GM12878 (cell line): ENCODE results near the gene RNASE13.

Experiments used
- CTCF ChIP-seq, 3 experiments: IDR thresholded peaks in 2 of 3; conservative IDR thresholded peaks in 1 of 3; 2 replicates each; pipeline ENCODE4 v1.5.1; 2011; ENCODE audit warnings: low read depth in 3 of 3, low read length in 3 of 3, mild to moderate bottlenecking in 3 of 3, control low read depth in 2 of 3, moderate library complexity in 2 of 3, inconsistent platforms in 1 of 3, mixed read lengths in 1 of 3; ENCODE audit not compliant: control insufficient read depth in 2 of 3, insufficient read depth in 1 of 3; ENCODE audit errors: extremely low read depth in 1 of 3
- EED ChIP-seq: sonication (generic); IDR thresholded peaks from 2 replicates; pipeline ENCODE4 v1.6.1; 2016; ENCODE audit warnings: antibody characterized with exemption, low read depth
- EZH2 ChIP-seq: IDR thresholded peaks from 2 replicates; pipeline ENCODE4 v1.6.1; 2012; ENCODE audit warnings: low read depth, mild to moderate bottlenecking, control low read depth, inconsistent platforms, low read length, borderline replicate concordance; ENCODE audit not compliant: control insufficient read depth
- NFYB ChIP-seq: IDR thresholded peaks from 2 replicates; pipeline ENCODE4 v1.6.1; 2011; ENCODE audit warnings: low read depth, mild to moderate bottlenecking, low read length, improper control_type of control experiment, moderate library complexity; ENCODE audit not compliant: insufficient read depth
- POLR2AphosphoS5 ChIP-seq: IDR thresholded peaks from 2 replicates; pipeline ENCODE4 v1.6.1; 2011; ENCODE audit warnings: mild to moderate bottlenecking, low read length, inconsistent platforms
- RFX5 ChIP-seq: IDR thresholded peaks from 2 replicates; pipeline ENCODE4 v1.6.1; 2011; ENCODE audit warnings: low read depth, low read length, improper control_type of control experiment
- SPI1 ChIP-seq: IDR thresholded peaks from 2 replicates; pipeline ENCODE4 v1.6.1; 2011; ENCODE audit warnings: low read depth, mild to moderate bottlenecking, low read length, moderate library complexity, borderline replicate concordance; ENCODE audit not compliant: insufficient read depth
- SREBF1 ChIP-seq: IDR thresholded peaks from 2 replicates; pipeline ENCODE4 v1.6.1; 2012; ENCODE audit warnings: mild to moderate bottlenecking, low read length
- TF ChIP-seq, protein P1 (sequence below): fragments of 450-650 bp; IDR thresholded peaks from 2 replicates; pipeline ENCODE4 v1.6.1; 2016; ENCODE audit warnings: mild to moderate bottlenecking
- TF ChIP-seq, protein P2 (sequence below): IDR thresholded peaks from 2 replicates; pipeline ENCODE4 v1.6.1; 2012; ENCODE audit warnings: low read length, inconsistent platforms

- TF ChIP-seq CTCF (IDR thresholded peaks at IDR 0.05 in 2 of 3, conservative IDR thresholded peaks at IDR 0.05 in 1 of 3; ENCODE audit: control insufficient read depth in 2 of 3, extremely low read depth in 1 of 3, insufficient read depth in 1 of 3, low read depth in 3 of 3, low read length in 3 of 3) (no peak), RFX5 (no peak), EED (no peak), EZH2 (no peak), SPI1 (no peak), NFYB (no peak), POLR2AphosphoS5 (no peak), SREBF1 (no peak)
- TF ChIP-seq, protein P1, sequence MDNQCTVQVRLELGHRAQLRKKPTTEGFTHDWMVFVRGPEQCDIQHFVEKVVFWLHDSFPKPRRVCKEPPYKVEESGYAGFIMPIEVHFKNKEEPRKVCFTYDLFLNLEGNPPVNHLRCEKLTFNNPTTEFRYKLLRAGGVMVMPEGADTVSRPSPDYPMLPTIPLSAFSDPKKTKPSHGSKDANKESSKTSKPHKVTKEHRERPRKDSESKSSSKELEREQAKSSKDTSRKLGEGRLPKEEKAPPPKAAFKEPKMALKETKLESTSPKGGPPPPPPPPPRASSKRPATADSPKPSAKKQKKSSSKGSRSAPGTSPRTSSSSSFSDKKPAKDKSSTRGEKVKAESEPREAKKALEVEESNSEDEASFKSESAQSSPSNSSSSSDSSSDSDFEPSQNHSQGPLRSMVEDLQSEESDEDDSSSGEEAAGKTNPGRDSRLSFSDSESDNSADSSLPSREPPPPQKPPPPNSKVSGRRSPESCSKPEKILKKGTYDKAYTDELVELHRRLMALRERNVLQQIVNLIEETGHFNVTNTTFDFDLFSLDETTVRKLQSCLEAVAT = no peak
- TF ChIP-seq, protein P2, sequence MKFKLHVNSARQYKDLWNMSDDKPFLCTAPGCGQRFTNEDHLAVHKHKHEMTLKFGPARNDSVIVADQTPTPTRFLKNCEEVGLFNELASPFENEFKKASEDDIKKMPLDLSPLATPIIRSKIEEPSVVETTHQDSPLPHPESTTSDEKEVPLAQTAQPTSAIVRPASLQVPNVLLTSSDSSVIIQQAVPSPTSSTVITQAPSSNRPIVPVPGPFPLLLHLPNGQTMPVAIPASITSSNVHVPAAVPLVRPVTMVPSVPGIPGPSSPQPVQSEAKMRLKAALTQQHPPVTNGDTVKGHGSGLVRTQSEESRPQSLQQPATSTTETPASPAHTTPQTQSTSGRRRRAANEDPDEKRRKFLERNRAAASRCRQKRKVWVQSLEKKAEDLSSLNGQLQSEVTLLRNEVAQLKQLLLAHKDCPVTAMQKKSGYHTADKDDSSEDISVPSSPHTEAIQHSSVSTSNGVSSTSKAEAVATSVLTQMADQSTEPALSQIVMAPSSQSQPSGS = no peak
These were observed 26.7 kb upstream of the RNASE13 start for GRCh38 chr14:21061347-21061668.
